Measurements from ENCODE around the gene EPHA8. TPM values are rescaled to one million over a fixed set of nuclear protein-coding genes. Genes with fewer than 3 reads are reported as not detected.
A peak's percentile ranks its signal among the peaks of the same experiment; 100 is the strongest.

EPHA8 gene
- total RNA-seq, 1 donor from 2014 or later, result not detected

GRCh38 chr1:22628698-22629444 lies 65.6 kb downstream of the EPHA8 start:
- intact Hi-C loops (cut with DNase I), result no loop called here
- ATAC-seq (ENCODE audit: poor library complexity), result no peak

GRCh38 chr1:22629886-22630285 lies 66.6 kb downstream of the EPHA8 start:
- DNase-seq (no peak), ATAC-seq (ENCODE audit: poor library complexity) (no peak)
- intact Hi-C loops (cut with DNase I), result no loop called here

More at GRCh38 chr1:22628698-22629444, 65.6 kb downstream of the EPHA8 start:
- no peak for DNase-seq

- intact Hi-C loops (cut with DNase I), result no loop called here
- ATAC-seq (ENCODE audit: poor library complexity), result no peak
- DNase-seq, result no peak
Measured at GRCh38 chr1:22633697-22634463, 70.6 kb downstream of the EPHA8 start.

- DNase-seq, result peak; percentile 73
- intact Hi-C loops (cut with DNase I), result no loop called here
- ATAC-seq (ENCODE audit: poor library complexity), result peak; percentile 36
Measured at GRCh38 chr1:22635436-22635835, 72.1 kb downstream of the EPHA8 start.

- intact Hi-C loops (cut with DNase I), result no loop called here
- DNase-seq (peak; percentile 83), ATAC-seq (ENCODE audit: poor library complexity) (peak; percentile 66)
Measured at GRCh38 chr1:22636353-22636752, 73.1 kb downstream of the EPHA8 start, which contains the start of gene C1QA. C1QA (plus strand) TSS chr1:22636628; CDS start chr1:22637617, 989 bp downstream.

- DNase-seq (no peak), ATAC-seq (ENCODE audit: poor library complexity) (no peak)
- intact Hi-C loops (cut with DNase I), result no loop called here
Measured at GRCh38 chr1:22636927-22637326, 73.6 kb downstream of the EPHA8 start.

- ATAC-seq (ENCODE audit: poor library complexity) (no peak), DNase-seq (no peak)
- intact Hi-C loops (cut with DNase I), result no loop called here
Measured at GRCh38 chr1:22637907-22638445, 74.7 kb downstream of the EPHA8 start.

- intact Hi-C loops (cut with DNase I), result no loop called here
- no peak for DNase-seq
Measured at GRCh38 chr1:22638476-22639234, 75.4 kb downstream of the EPHA8 start.

GRCh38 chr1:22639286-22639685 lies 76.0 kb downstream of the EPHA8 start:
- DNase-seq (no peak), ATAC-seq (ENCODE audit: poor library complexity) (no peak)
- intact Hi-C loops (cut with DNase I), result no loop called here

More at GRCh38 chr1:22638476-22639234, 75.4 kb downstream of the EPHA8 start:
- ATAC-seq (ENCODE audit: poor library complexity), result no peak

GRCh38 chr1:22641247-22641646 lies 78.0 kb downstream of the EPHA8 start:
- intact Hi-C loops (cut with DNase I), result no loop called here
- no peak for DNase-seq
- ATAC-seq (ENCODE audit: poor library complexity), result no peak

- intact Hi-C loops (cut with DNase I), result loop anchor here (2.0 kb wide), 1 partner anchor 221 kb away; no protein-coding TSS in a partner anchor
- ATAC-seq (ENCODE audit: poor library complexity), result peak; percentile 84
Measured at GRCh38 chr1:22641906-22642636, 78.8 kb downstream of the EPHA8 start.

GRCh38 chr1:22643381-22643780 lies 80.1 kb downstream of the EPHA8 start, which contains the start of gene C1QC:
C1QC (plus strand) TSS chr1:22643633; CDS start chr1:22644024, 391 bp downstream.
- intact Hi-C loops (cut with DNase I), result loop anchor here (2.0 kb wide), 1 partner anchor 223 kb away; no protein-coding TSS in a partner anchor
- DNase-seq, result peak; percentile 69
- ATAC-seq (ENCODE audit: poor library complexity), result peak; percentile 49

More at GRCh38 chr1:22641906-22642636, 78.8 kb downstream of the EPHA8 start:
- DNase-seq, result peak; percentile 92

GRCh38 chr1:22643928-22644327 lies 80.6 kb downstream of the EPHA8 start:
- no peak for ATAC-seq (ENCODE audit: poor library complexity)

GRCh38 chr1:22645931-22646330 lies 82.6 kb downstream of the EPHA8 start:
- ATAC-seq (ENCODE audit: poor library complexity), result no peak
- intact Hi-C loops (cut with DNase I), result no loop called here
- no peak for DNase-seq

More at GRCh38 chr1:22643928-22644327, 80.6 kb downstream of the EPHA8 start:
- DNase-seq, result no peak
- intact Hi-C loops (cut with DNase I), result loop anchor here (2.0 kb wide), 1 partner anchor 223 kb away; no protein-coding TSS in a partner anchor

GRCh38 chr1:22646384-22646783 lies 83.1 kb downstream of the EPHA8 start:
- ATAC-seq (ENCODE audit: poor library complexity), result no peak
- intact Hi-C loops (cut with DNase I), result no loop called here

GRCh38 chr1:22650089-22650693 lies 86.9 kb downstream of the EPHA8 start:
- DNase-seq, result no peak
- ATAC-seq (ENCODE audit: poor library complexity), result no peak
- intact Hi-C loops (cut with DNase I), result no loop called here

More at GRCh38 chr1:22646384-22646783, 83.1 kb downstream of the EPHA8 start:
- DNase-seq, result no peak

All from Right ventricle myocardium superior (tissue), 1 donor.